Lower leg skin (tissue), 4 donors: Measurements from ENCODE around the gene POLE2. TPM values are rescaled to one million over a fixed set of nuclear protein-coding genes. Genes with fewer than 3 reads are reported as not detected.

ENCODE experiments used
- DNase-seq, 2 donors: peaks; one replicate each; pipeline ENCODE4 v3.0.0-alpha.2; 2019; ENCODE audit warnings: low spot score in 2 of 2
- H3K4me3 ChIP-seq: fragments of 200-600 bp; sonication (generic); 2 replicates; pipeline ENCODE4 v1.5.1; 2017; ENCODE audit warnings: mild to moderate bottlenecking, low read depth; ENCODE audit not compliant: poor library complexity, severe bottlenecking
- CTCF ChIP-seq, 3 donors: fragments of 450-650 bp; IDR thresholded peaks; one replicate each; pipeline ENCODE4 v1.5.1; 2016; ENCODE audit warnings: antibody characterized with exemption in 3 of 3, mild to moderate bottlenecking in 3 of 3, moderate library complexity in 2 of 3
- POLR2A ChIP-seq, 2 donors: fragments of 450-650 bp; IDR thresholded peaks; one replicate each; pipeline ENCODE4 v1.6.1; 2016 to 2017; ENCODE audit warnings: antibody characterized with exemption in 2 of 2, mild to moderate bottlenecking in 1 of 2, moderate library complexity in 1 of 2
- WGBS, 2 donors: methylation state at CpG; one replicate each; pipeline ENCODE4 v1.1.5; 2018; 5-methylcytosine and 5-hydroxymethylcytosine counted together
- intact Hi-C: fragments of 100-400 bp; cut with DNase I; formaldehyde crosslinking; loops from one replicate; pipeline ENCODE4 v1.15.0; 2023; ENCODE audit warnings: low total_unique reads
- total RNA-seq, 4 donors: library from RNA; depleted of rRNA; stranded (reverse); fragments of >200 nt; gene quantifications; one replicate each; pipeline ENCODE4 v1.1.0, GENCODE V29; 2016

POLE2 gene
- total RNA-seq, 4 donors from 2014 or later = 0.49 to 4.1 (median 1.3) TPM

GRCh38 chr14:49634547-49635334 is 53.3 kb downstream of the POLE2 start, which contains the start of gene DNAAF2:
TSS of gene DNAAF2 (minus strand) at chr14:49635244. CDS start at chr14:49635149, 95 bp downstream.
- TF ChIP-seq CTCF (IDR thresholded peaks at IDR 0.05) = no peak
- no peak for TF ChIP-seq POLR2A (IDR thresholded peaks at IDR 0.05)
- peak; percentile 60 to 91 for DNase-seq
- WGBS, 2 donors = 0 to 2% methylated on average over 18 to 63 of the region's 80 CpGs
- H3K4me3 ChIP-seq = peak within 1 kb of the TSS; percentile 85
- intact Hi-C loops = loop anchor here (5.0 to 10.0 kb wide), 2 partner anchors 130 to 198 kb away; partner anchors contain the start of gene KLHDC2

GRCh38 chr14:49633640-49634546 is 54.1 kb downstream of the POLE2 start:
- intact Hi-C loops = loop anchor here (5.0 to 10.0 kb wide), 2 partner anchors 131 to 198 kb away; partner anchors contain the start of gene KLHDC2
- H3K4me3 ChIP-seq = peak overlapping the region; percentile 85
- WGBS, 2 donors = 0 to 1% methylated on average over 41 to 43 of the region's 101 CpGs
- DNase-seq = peak; percentile 88 to 98
- TF ChIP-seq POLR2A (IDR thresholded peaks at IDR 0.05) (peak in 1 of 2 donors; percentile 48), CTCF (IDR thresholded peaks at IDR 0.05) (no peak)

- WGBS, 2 donors = 40 to 53% methylated on average over 6 of the region's 6 CpGs
- intact Hi-C loops = no loop called here
- no peak for DNase-seq
- TF ChIP-seq POLR2A (IDR thresholded peaks at IDR 0.05) (no peak), CTCF (IDR thresholded peaks at IDR 0.05) (no peak)
- no peak overlapping the region for H3K4me3 ChIP-seq
Measured at GRCh38 chr14:49623941-49624839, 63.8 kb downstream of the POLE2 start.

- no peak for DNase-seq
- H3K4me3 ChIP-seq = no peak overlapping the region
- TF ChIP-seq CTCF (IDR thresholded peaks at IDR 0.05) = no peak
- 34 to 42% methylated on average over 3 of the region's 3 CpGs for WGBS, 2 donors
- intact Hi-C loops = no loop called here
Measured at GRCh38 chr14:49623387-49623786, 64.6 kb downstream of the POLE2 start.

- intact Hi-C loops = no loop called here
- H3K4me3 ChIP-seq = no peak overlapping the region
- 44 to 51% methylated on average over 3 of the region's 3 CpGs for WGBS, 2 donors
- TF ChIP-seq CTCF (IDR thresholded peaks at IDR 0.05) = no peak
- TF ChIP-seq POLR2A (IDR thresholded peaks at IDR 0.05) = no peak
- no peak for DNase-seq
Measured at GRCh38 chr14:49622022-49622607, 65.9 kb downstream of the POLE2 start.
